LNCaP clone FGC (cell line): ENCODE data around the gene RMC1.
"Not testable (repeated sequence)": the region's sequence is repeated elsewhere in the genome, so short reads cannot be mapped to it uniquely, and the experiment has no call there.

Experiments used
- DNase-seq: peaks from one replicate; pipeline ENCODE4 v3.0.0-alpha.2; 2011; ENCODE audit warnings: low read depth
- H3K4me3 ChIP-seq: 2 replicates; pipeline ENCODE4 v1.5.1; 2011; ENCODE audit warnings: mild to moderate bottlenecking, low read depth, low read length, control low read depth
- CTCF ChIP-seq: IDR thresholded peaks from 2 replicates; pipeline ENCODE4 v1.5.1; 2012; ENCODE audit warnings: mild to moderate bottlenecking; ENCODE audit not compliant: control insufficient read depth, insufficient read depth; ENCODE audit errors: extremely low read depth

The RMC1 gene

GRCh38 chr18:23485386-23485785 lies 17.9 kb upstream of the RMC1 start:
- no peak for TF ChIP-seq CTCF
- no peak overlapping the region for H3K4me3 ChIP-seq
- DNase-seq: no peak

- no peak for TF ChIP-seq CTCF
- no peak overlapping the region for H3K4me3 ChIP-seq
- DNase-seq: no peak
Observed at GRCh38 chr18:23487738-23488570, 15.4 kb upstream of the RMC1 start.

- H3K4me3 ChIP-seq, DNase-seq: not testable (repeated sequence)
Observed at GRCh38 chr18:23489586-23489985, 13.7 kb upstream of the RMC1 start.

- DNase-seq: no peak
- H3K4me3 ChIP-seq: no peak overlapping the region
- TF ChIP-seq CTCF: no peak
Observed at GRCh38 chr18:23493654-23494053, 9.7 kb upstream of the RMC1 start.

- H3K4me3 ChIP-seq: no peak overlapping the region
- no peak for DNase-seq
- TF ChIP-seq CTCF: no peak
Observed at GRCh38 chr18:23494992-23495391, 8.3 kb upstream of the RMC1 start.

- DNase-seq: peak; percentile 96
- H3K4me3 ChIP-seq: peak overlapping the region; percentile 30
- TF ChIP-seq CTCF: no peak
Observed at GRCh38 chr18:23495723-23496440, 7.4 kb upstream of the RMC1 start.

- no peak for TF ChIP-seq CTCF
- no peak overlapping the region for H3K4me3 ChIP-seq
- DNase-seq: no peak
Observed at GRCh38 chr18:23498117-23498516, 5.2 kb upstream of the RMC1 start.
